PC-3 (cell line): Measurements from ENCODE around the gene GPX4. TPM values are rescaled to one million over a fixed set of nuclear protein-coding genes. Genes with fewer than 3 reads are reported as not detected.

Experiments
- ATAC-seq: fragments of 200-7000 bp; cut with Tn5 transposase; 2 replicates; pipeline ENCODE4 v1.9.1; 2020; ENCODE audit warnings: mild to moderate bottlenecking, moderate library complexity
- BruUV-seq: library from RNA; stranded (reverse); fragments of 400-500 nt; replicated peaks from 2 replicates; lab custom pipeline; 2021; lab: Mats Ljungman, UMichigan
- CTCF ChIA-PET: fragments of 300-600 bp; sonication (Branson Sonifier 250); formaldehyde crosslinking; loops from one replicate; lab custom pipeline; 2022; ENCODE audit warnings: antibody characterized with exemption; lab: Charles Lee
- POLR2A ChIA-PET: fragments of 300-600 bp; sonication (Branson Sonifier 250); formaldehyde crosslinking; loops from one replicate; lab custom pipeline; 2022; ENCODE audit warnings: antibody characterized with exemption; ENCODE audit not compliant: unreplicated experiment; lab: Charles Lee
- DNase-seq: peaks from one replicate; pipeline ENCODE4 v3.0.0-alpha.2; 2015
- H2AFZ ChIP-seq: fragments of 300-600 bp; sonication (generic); 2 replicates; pipeline ENCODE4 v1.6.0; 2016; ENCODE audit warnings: antibody characterized with exemption, low read length
- H3F3A ChIP-seq: fragments of 300-600 bp; sonication (generic); one replicate; pipeline ENCODE4 v1.6.0; 2017; ENCODE audit warnings: antibody characterized with exemption, low read length, control low read depth, mild to moderate bottlenecking; ENCODE audit not compliant: unreplicated experiment
- H3K27ac ChIP-seq: fragments of 300-600 bp; sonication (generic); 2 replicates; pipeline ENCODE4 v1.5.1; 2016; ENCODE audit warnings: mild to moderate bottlenecking, low read length
- H3K27me3 ChIP-seq: fragments of 300-600 bp; sonication (generic); 2 replicates; pipeline ENCODE4 v1.6.1; 2016; ENCODE audit warnings: low read length, mixed read lengths
- H3K36me3 ChIP-seq: fragments of 300-600 bp; sonication (generic); 2 replicates; pipeline ENCODE4 v1.6.1; 2016; ENCODE audit warnings: low read depth, mixed run types, low read length, mixed read lengths
- H3K4me1 ChIP-seq: fragments of 300-600 bp; sonication (generic); 2 replicates; pipeline ENCODE4 v1.5.1; 2016; ENCODE audit warnings: low read length; ENCODE audit not compliant: insufficient read depth
- H3K4me2 ChIP-seq: fragments of 300-600 bp; sonication (generic); 2 replicates; pipeline ENCODE4 v1.6.0; 2016; ENCODE audit warnings: low read length
- H3K4me3 ChIP-seq: fragments of 300-600 bp; sonication (generic); 2 replicates; pipeline ENCODE4 v1.5.1; 2016; ENCODE audit warnings: mild to moderate bottlenecking, low read length, mixed read lengths
- H3K79me2 ChIP-seq: fragments of 300-600 bp; sonication (generic); 2 replicates; pipeline ENCODE4 v1.6.1; 2017; ENCODE audit warnings: low read length, mixed read lengths
- H3K9ac ChIP-seq: fragments of 300-600 bp; sonication (generic); 2 replicates; pipeline ENCODE4 v1.6.0; 2016; ENCODE audit warnings: mild to moderate bottlenecking, low read length
- H3K9me2 ChIP-seq: fragments of 300-600 bp; sonication (generic); replicated peaks from 2 replicates; pipeline ENCODE4 v1.6.1; 2016; ENCODE audit warnings: mixed run types, low read length, mixed read lengths
- H3K9me3 ChIP-seq: fragments of 300-600 bp; sonication (generic); 2 replicates; pipeline ENCODE4 v1.6.1; 2016; ENCODE audit warnings: low read length, mixed read lengths
- H4K20me1 ChIP-seq: fragments of 300-600 bp; sonication (generic); 2 replicates; pipeline ENCODE4 v1.6.1; 2016; ENCODE audit warnings: low read length, mixed read lengths
- EZH2 ChIP-seq: fragments of 300-600 bp; sonication (generic); IDR thresholded peaks from one replicate; pipeline ENCODE4 v1.6.1; 2017; ENCODE audit warnings: antibody characterized with exemption, mild to moderate bottlenecking, low read length; ENCODE audit not compliant: unreplicated experiment
- EZH2phosphoT487 ChIP-seq: fragments of 300-600 bp; sonication (generic); IDR thresholded peaks from 2 replicates; pipeline ENCODE4 v1.6.1; 2018; ENCODE audit warnings: mild to moderate bottlenecking, antibody characterized with exemption, low read length, borderline replicate concordance
- intact Hi-C: fragments of 100-400 bp; cut with micrococcal nuclease; formaldehyde crosslinking; loops from 2 replicates; pipeline ENCODE4 v1.9.0; 2023
- total RNA-seq: library from RNA; depleted of rRNA; stranded (reverse); fragments of >200 nt; gene quantifications from 2 replicates; pipeline ENCODE4 v1.2.3, GENCODE V29; 2014
- TF ChIP-seq, protein P1 (sequence below): fragments of 300-600 bp; sonication (generic); conservative IDR thresholded peaks from 2 replicates; pipeline ENCODE4 v1.5.1; 2017; ENCODE audit warnings: antibody characterized with exemption, low read depth, mild to moderate bottlenecking, low read length

Gene GPX4
- total RNA-seq, 1 experiment from 2014 or later = 644 TPM

DNA sequence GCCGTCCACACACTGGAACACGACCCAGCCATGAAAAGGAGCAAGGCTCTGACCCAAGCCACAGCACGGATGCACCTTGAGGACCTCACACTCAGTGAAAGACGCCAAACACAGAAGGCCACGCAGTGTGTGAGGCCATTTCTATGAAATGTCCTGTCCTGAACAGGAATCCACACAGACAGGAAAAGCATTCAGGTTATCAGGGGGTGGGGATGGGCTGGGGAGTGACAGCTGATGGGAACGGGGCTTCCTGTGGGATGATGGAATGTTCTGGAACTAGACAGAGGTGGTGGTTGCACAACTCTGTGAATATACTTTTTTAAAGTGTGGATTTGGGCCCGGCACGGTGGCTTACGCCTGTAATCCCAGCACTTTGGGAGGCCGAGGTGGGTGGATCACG is 30.6 kb downstream of the GPX4 start:
- TF ChIP-seq, protein P1, sequence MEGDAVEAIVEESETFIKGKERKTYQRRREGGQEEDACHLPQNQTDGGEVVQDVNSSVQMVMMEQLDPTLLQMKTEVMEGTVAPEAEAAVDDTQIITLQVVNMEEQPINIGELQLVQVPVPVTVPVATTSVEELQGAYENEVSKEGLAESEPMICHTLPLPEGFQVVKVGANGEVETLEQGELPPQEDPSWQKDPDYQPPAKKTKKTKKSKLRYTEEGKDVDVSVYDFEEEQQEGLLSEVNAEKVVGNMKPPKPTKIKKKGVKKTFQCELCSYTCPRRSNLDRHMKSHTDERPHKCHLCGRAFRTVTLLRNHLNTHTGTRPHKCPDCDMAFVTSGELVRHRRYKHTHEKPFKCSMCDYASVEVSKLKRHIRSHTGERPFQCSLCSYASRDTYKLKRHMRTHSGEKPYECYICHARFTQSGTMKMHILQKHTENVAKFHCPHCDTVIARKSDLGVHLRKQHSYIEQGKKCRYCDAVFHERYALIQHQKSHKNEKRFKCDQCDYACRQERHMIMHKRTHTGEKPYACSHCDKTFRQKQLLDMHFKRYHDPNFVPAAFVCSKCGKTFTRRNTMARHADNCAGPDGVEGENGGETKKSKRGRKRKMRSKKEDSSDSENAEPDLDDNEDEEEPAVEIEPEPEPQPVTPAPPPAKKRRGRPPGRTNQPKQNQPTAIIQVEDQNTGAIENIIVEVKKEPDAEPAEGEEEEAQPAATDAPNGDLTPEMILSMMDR = no peak
- TF ChIP-seq EZH2phosphoT487 = no peak
- no peak for TF ChIP-seq EZH2
- Histone ChIP-seq H3K9me2 (no peaks in the 10 kb centered on the region), H3K4me3 (no peak overlapping the region), H2AFZ (no peak overlapping the region), H3F3A (no peaks in the 10 kb centered on the region), H3K27me3 (no peaks in the 10 kb centered on the region), H3K9ac (no peak overlapping the region), H3K79me2 (peaks cover 70% of the 10 kb centered on the region), H3K36me3 (no peaks in the 10 kb centered on the region; the same call in 1 of the 2 replicates), H4K20me1 (peaks cover 25% of the 10 kb centered on the region), H3K4me2 (no peak overlapping the region), H3K27ac (no peak overlapping the region), H3K4me1 (no peaks in the 10 kb centered on the region), H3K9me3 (no peaks in the 10 kb centered on the region)
- POLR2A ChIA-PET = no interaction called here
- ATAC-seq (no peak), DNase-seq (no peak)
- intact Hi-C loops = no loop called here
- CTCF ChIA-PET = no interaction called here
- no TSS peak for BruUV-seq

DNA sequence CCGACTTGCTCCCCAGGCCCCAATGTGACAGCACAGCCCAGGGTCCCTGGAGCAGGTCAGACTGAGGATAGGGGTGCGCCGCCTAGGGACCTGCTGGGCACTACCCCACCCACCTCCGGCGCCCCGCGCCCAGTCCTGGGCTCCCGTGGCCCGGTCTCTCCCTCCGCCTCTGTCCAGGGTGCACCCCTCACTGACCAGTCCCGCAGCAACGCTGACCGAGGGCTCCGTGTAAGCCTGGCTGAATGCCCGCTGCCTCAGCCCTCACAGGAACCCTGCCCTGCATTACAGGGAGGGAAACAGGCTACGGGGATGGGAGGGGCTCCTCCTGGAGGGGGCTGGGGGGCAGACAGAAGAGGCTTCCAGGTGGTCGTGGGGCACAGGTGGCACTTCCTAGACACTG is 31.7 kb downstream of the GPX4 start:
- TF ChIP-seq EZH2 = no peak
- TF ChIP-seq, protein P1 = no peak
- TF ChIP-seq EZH2phosphoT487 = no peak
- Histone ChIP-seq H2AFZ (no peak overlapping the region), H3K36me3 (no peaks in the 10 kb centered on the region; the same call in 1 of the 2 replicates), H3K79me2 (peaks cover 60% of the 10 kb centered on the region), H3K4me1 (no peaks in the 10 kb centered on the region), H3F3A (no peaks in the 10 kb centered on the region), H3K27ac (no peak overlapping the region), H3K27me3 (no peaks in the 10 kb centered on the region), H3K4me2 (no peak overlapping the region), H3K9me2 (no peaks in the 10 kb centered on the region), H3K4me3 (no peak overlapping the region), H3K9ac (no peak overlapping the region), H3K9me3 (no peaks in the 10 kb centered on the region), H4K20me1 (peaks cover 24% of the 10 kb centered on the region)
- BruUV-seq = no TSS peak
- ChIA-PET POLR2A (no interaction called here), CTCF (no interaction called here)
- no peak for ATAC-seq
- no peak for DNase-seq
- intact Hi-C loops = no loop called here

DNA sequence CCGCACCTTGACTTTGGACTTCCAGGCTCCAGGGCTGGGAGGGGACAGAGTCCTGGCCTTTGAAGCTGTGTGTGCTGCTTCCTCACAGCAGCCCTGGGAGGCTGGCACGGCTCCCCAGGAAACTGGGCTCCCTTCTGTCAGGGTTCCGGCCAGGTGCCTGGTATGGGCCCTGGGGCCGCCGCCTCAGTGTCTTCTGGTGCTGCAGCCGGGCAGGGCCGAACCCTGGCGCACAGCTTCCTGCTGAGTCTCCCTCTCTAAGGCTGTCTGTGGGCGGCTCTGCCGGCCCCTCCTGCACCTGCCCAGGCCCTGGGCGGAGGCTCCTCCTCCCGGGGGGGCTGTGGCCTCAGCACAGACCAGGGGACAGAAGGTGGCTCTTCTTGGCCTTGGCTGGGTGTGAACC is 32.4 kb downstream of the GPX4 start:
- no peak overlapping the region for H3K9ac ChIP-seq
- H3K9me3 ChIP-seq = no peaks in the 10 kb centered on the region
- H3K27ac ChIP-seq = no peak overlapping the region
- H3K4me1 ChIP-seq = no peaks in the 10 kb centered on the region
- ATAC-seq = no peak
- no peaks in the 10 kb centered on the region for H3K9me2 ChIP-seq
- H3K27me3 ChIP-seq = no peaks in the 10 kb centered on the region
- H3K36me3 ChIP-seq = no peaks in the 10 kb centered on the region; the same call in 1 of the 2 replicates
- no peak for DNase-seq
- no peaks in the 10 kb centered on the region for H3F3A ChIP-seq
- POLR2A ChIA-PET = no interaction called here
- H3K4me3 ChIP-seq = no peak overlapping the region
- BruUV-seq = no TSS peak
- peaks cover 20% of the 10 kb centered on the region for H4K20me1 ChIP-seq
- no peak overlapping the region for H2AFZ ChIP-seq
- CTCF ChIA-PET = no interaction called here
- H3K79me2 ChIP-seq = peaks cover 53% of the 10 kb centered on the region
- TF ChIP-seq EZH2 (no peak), EZH2phosphoT487 (no peak)
- TF ChIP-seq, protein P1 = no peak
- no peak overlapping the region for H3K4me2 ChIP-seq
- intact Hi-C loops = no loop called here
